HG03342 (cell line): ENCODE measurements around the gene ZNF318.
"Not testable (repeated sequence)": the region's sequence is repeated elsewhere in the genome, so short reads cannot be mapped to it uniquely, and the experiment has no call there.

Experiments used
- ATAC-seq: cut with Tn5 transposase; IDR thresholded peaks from one replicate; pipeline ENCODE4 v1.9.1; 2021; ENCODE audit warnings: mild to moderate bottlenecking, moderate library complexity; ENCODE audit not compliant: unreplicated experiment

ZNF318 gene

GRCh38 chr6:43338243-43338642, 31.2 kb downstream of the ZNF318 start:
- peak; percentile 42 for ATAC-seq

GRCh38 chr6:43336382-43336781, 33.1 kb downstream of the ZNF318 start:
- no peak for ATAC-seq

- ATAC-seq, result no peak
Measured at GRCh38 chr6:43335469-43335868, 34.0 kb downstream of the ZNF318 start.

GRCh38 chr6:43334466-43335095, 34.9 kb downstream of the ZNF318 start:
- ATAC-seq, result no peak

- ATAC-seq, result no peak
Measured at GRCh38 chr6:43331891-43332290, 37.6 kb downstream of the ZNF318 start.

GRCh38 chr6:43331470-43331869, 38.0 kb downstream of the ZNF318 start:
- no peak for ATAC-seq

GRCh38 chr6:43328528-43328927, 40.9 kb downstream of the ZNF318 start:
- ATAC-seq, result no peak

GRCh38 chr6:43325876-43326275, 43.6 kb downstream of the ZNF318 start:
- ATAC-seq, result no peak

GRCh38 chr6:43318011-43318410, 51.4 kb downstream of the ZNF318 start:
- no peak for ATAC-seq

- ATAC-seq, result no peak
Measured at GRCh38 chr6:43313813-43314212, 55.6 kb downstream of the ZNF318 start.

- no peak for ATAC-seq
Measured at GRCh38 chr6:43311666-43312065, 57.8 kb downstream of the ZNF318 start.

GRCh38 chr6:43310624-43311023, 58.8 kb downstream of the ZNF318 start:
- no peak for ATAC-seq

GRCh38 chr6:43310134-43310533, 59.3 kb downstream of the ZNF318 start:
- ATAC-seq, result no peak

- ATAC-seq, result no peak
Measured at GRCh38 chr6:43308990-43309477, 60.4 kb downstream of the ZNF318 start.

- ATAC-seq, result peak; percentile 62
Measured at GRCh38 chr6:43308101-43308989, 61.1 kb downstream of the ZNF318 start, which contains the start of gene CRIP3. TSS of gene CRIP3 (minus strand) at chr6:43308826. CDS start at chr6:43308792, 34 bp downstream.

- no peak for ATAC-seq
Measured at GRCh38 chr6:43307451-43308100, 61.9 kb downstream of the ZNF318 start.

- ATAC-seq, result no peak
Measured at GRCh38 chr6:43306086-43306485, 63.4 kb downstream of the ZNF318 start.

GRCh38 chr6:43304882-43305281, 64.6 kb downstream of the ZNF318 start:
- no peak for ATAC-seq

- ATAC-seq, result no peak
Measured at GRCh38 chr6:43304361-43304760, 65.1 kb downstream of the ZNF318 start.

- ATAC-seq, result no peak
Measured at GRCh38 chr6:43303751-43304331, 65.6 kb downstream of the ZNF318 start.

- not testable (repeated sequence) for ATAC-seq
Measured at GRCh38 chr6:43303006-43303405, 66.4 kb downstream of the ZNF318 start.
